ENCODE results near the gene TSSK3. TPM values are rescaled to one million over a fixed set of nuclear protein-coding genes. Genes with fewer than 3 reads are reported as not detected.

Gene TSSK3
- total and polyA plus RNA-seq, 2 of the 8 experiments (the other 6 are each of a cell fraction or from before 2014, with no cell fraction given): 1.2 TPM

GRCh38 chr1:32388641-32389040 is 26.3 kb downstream of the TSSK3 start (continued):
- TF ChIP-seq CHD7 (IDR thresholded peaks at IDR 0.05; ENCODE audit: insufficient replicate concordance, low read length) (no peak), CHD1 (IDR thresholded peaks at IDR 0.05; ENCODE audit: low read depth, low read length) (no peak), POLR2A (IDR thresholded peaks at IDR 0.05; ENCODE audit: control extremely low read depth in 1 of 2, low read depth in 2 of 2, low read length in 2 of 2) (no peak), CBX5 (IDR thresholded peaks at IDR 0.05; ENCODE audit: low read depth, low read length) (no peak), SP4 (IDR thresholded peaks at IDR 0.05; ENCODE audit: low read length) (no peak), EP300 (IDR thresholded peaks at IDR 0.05; ENCODE audit: borderline replicate concordance in 1 of 2, low read depth in 2 of 2, low read length in 2 of 2) (no peak)

Measured in H1 (cell line).